ENCODE measurements around the gene MAMLD1.

The MAMLD1 gene

DNA sequence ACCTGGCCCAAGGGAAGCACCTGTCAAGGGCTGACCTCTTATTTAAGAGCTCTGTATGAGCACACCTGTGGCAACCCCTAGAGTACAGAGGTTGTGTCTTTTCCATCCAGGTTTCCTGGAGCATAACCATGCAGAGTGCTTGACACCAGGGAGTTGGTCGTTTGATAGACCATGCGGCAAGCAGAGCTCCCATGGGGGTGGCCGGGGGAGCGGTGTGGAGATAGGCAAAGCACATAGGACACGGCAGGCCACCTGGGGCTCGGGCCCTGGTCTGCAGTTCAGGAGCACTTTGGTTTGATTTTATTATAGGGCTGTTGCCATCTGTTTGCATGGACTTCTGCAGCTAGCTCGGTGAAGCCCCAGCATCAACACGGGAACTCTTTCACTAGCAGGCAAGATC, 110.3 kb downstream of the MAMLD1 start:
- Histone ChIP-seq H3K36me3 (ENCODE audit: control insufficient read depth, low read length) (no peaks in the 10 kb centered on the region), H3K9me3 (ENCODE audit: control insufficient read depth, insufficient read depth, low read length) (no peaks in the 10 kb centered on the region), H3F3A (ENCODE audit: control insufficient read depth, insufficient read depth) (no peaks in the 10 kb centered on the region), H3K27me3 (ENCODE audit: control insufficient read depth, low read length) (peaks cover 4% of the 10 kb centered on the region; the same call in 1 of the 2 replicates), H3K27ac (ENCODE audit: low read depth, low read length) (no peak overlapping the region), H3K4me2 (ENCODE audit: low read length) (no peak overlapping the region), H3K4me3 (ENCODE audit: low read length) (no peak overlapping the region), H3K79me2 (ENCODE audit: control insufficient read depth, low read length) (no peaks in the 10 kb centered on the region), H3K9me2 (replicated peaks; ENCODE audit: control insufficient read depth, low read length) (no peaks in the 10 kb centered on the region), H4K20me1 (ENCODE audit: control insufficient read depth, insufficient read depth, low read depth, low read length) (no peaks in the 10 kb centered on the region), H3K4me1 (ENCODE audit: control insufficient read depth, low read length) (no peaks in the 10 kb centered on the region)
- TF ChIP-seq EZH2phosphoT487 (IDR thresholded peaks at IDR 0.05; ENCODE audit: borderline replicate concordance, low read length) (no peak), CTCF (IDR thresholded peaks at IDR 0.05; ENCODE audit: low read depth, low read length, poor library complexity, severe bottlenecking) (no peak)

DNA sequence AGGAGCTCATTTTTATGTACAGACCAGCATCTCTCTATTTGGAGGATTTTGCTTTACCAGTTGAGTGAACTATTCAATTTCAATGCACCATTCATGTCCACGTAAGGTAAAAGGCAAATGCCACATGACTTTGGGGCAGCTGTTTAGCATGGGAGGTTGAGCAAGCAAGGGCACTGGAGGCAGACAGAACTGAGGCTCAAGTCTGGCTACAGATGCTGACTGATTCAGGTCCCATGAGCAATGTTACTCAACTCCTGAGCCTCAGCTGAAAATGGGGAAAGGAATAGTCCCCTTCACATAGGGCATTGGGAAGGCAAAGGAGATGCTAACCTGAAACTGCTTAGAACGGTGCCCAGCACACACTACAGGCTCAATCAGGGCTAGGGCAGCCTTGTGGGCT, 112.3 kb downstream of the MAMLD1 start:
- no peak overlapping the region for H3K4me3 ChIP-seq (ENCODE audit: low read length)
- no peaks in the 10 kb centered on the region for H4K20me1 ChIP-seq (ENCODE audit: control insufficient read depth, insufficient read depth, low read depth, low read length)
- H3K79me2 ChIP-seq (ENCODE audit: control insufficient read depth, low read length): no peaks in the 10 kb centered on the region
- no peaks in the 10 kb centered on the region for H3K9me2 ChIP-seq (replicated peaks; ENCODE audit: control insufficient read depth, low read length)
- peaks cover 15% of the 10 kb centered on the region for H3K27me3 ChIP-seq (ENCODE audit: control insufficient read depth, low read length)
- no peak overlapping the region for H3K27ac ChIP-seq (ENCODE audit: low read depth, low read length)
- no peaks in the 10 kb centered on the region for H3F3A ChIP-seq (ENCODE audit: control insufficient read depth, insufficient read depth)
- no peaks in the 10 kb centered on the region for H3K4me1 ChIP-seq (ENCODE audit: control insufficient read depth, low read length)
- H3K9me3 ChIP-seq (ENCODE audit: control insufficient read depth, insufficient read depth, low read length): no peaks in the 10 kb centered on the region
- H3K4me2 ChIP-seq (ENCODE audit: low read length): no peak overlapping the region
- no peaks in the 10 kb centered on the region for H3K36me3 ChIP-seq (ENCODE audit: control insufficient read depth, low read length)
- no peak for TF ChIP-seq CTCF (IDR thresholded peaks at IDR 0.05; ENCODE audit: low read depth, low read length, poor library complexity, severe bottlenecking)
- no peak for TF ChIP-seq EZH2phosphoT487 (IDR thresholded peaks at IDR 0.05; ENCODE audit: borderline replicate concordance, low read length)

GRCh38 chrX:150476164-150476699, 113.1 kb downstream of the MAMLD1 start:
- Histone ChIP-seq H3K27me3 (ENCODE audit: control insufficient read depth, low read length) (peaks cover 15% of the 10 kb centered on the region), H3K4me3 (ENCODE audit: low read length) (no peak overlapping the region), H4K20me1 (ENCODE audit: control insufficient read depth, insufficient read depth, low read depth, low read length) (no peaks in the 10 kb centered on the region), H3K36me3 (ENCODE audit: control insufficient read depth, low read length) (no peaks in the 10 kb centered on the region), H3K9me2 (replicated peaks; ENCODE audit: control insufficient read depth, low read length) (no peaks in the 10 kb centered on the region), H3K27ac (ENCODE audit: low read depth, low read length) (no peak overlapping the region), H3K4me1 (ENCODE audit: control insufficient read depth, low read length) (no peaks in the 10 kb centered on the region), H3K79me2 (ENCODE audit: control insufficient read depth, low read length) (no peaks in the 10 kb centered on the region), H3F3A (ENCODE audit: control insufficient read depth, insufficient read depth) (no peaks in the 10 kb centered on the region), H3K4me2 (ENCODE audit: low read length) (no peak overlapping the region), H3K9me3 (ENCODE audit: control insufficient read depth, insufficient read depth, low read length) (no peaks in the 10 kb centered on the region)
- TF ChIP-seq EZH2phosphoT487 (IDR thresholded peaks at IDR 0.05; ENCODE audit: borderline replicate concordance, low read length): no peak

- no peaks in the 10 kb centered on the region for H3K9me3 ChIP-seq (ENCODE audit: control insufficient read depth, insufficient read depth, low read length)
- TF ChIP-seq CTCF (IDR thresholded peaks at IDR 0.05; ENCODE audit: low read depth, low read length, poor library complexity, severe bottlenecking): no peak
- no peak for TF ChIP-seq EZH2phosphoT487 (IDR thresholded peaks at IDR 0.05; ENCODE audit: borderline replicate concordance, low read length)
- no peaks in the 10 kb centered on the region for H3F3A ChIP-seq (ENCODE audit: control insufficient read depth, insufficient read depth)
Observed at GRCh38 chrX:150477371-150477770, 114.3 kb downstream of the MAMLD1 start.

More at GRCh38 chrX:150477371-150477770, 114.3 kb downstream of the MAMLD1 start:
- Histone ChIP-seq H3K4me1 (ENCODE audit: control insufficient read depth, low read length) (no peaks in the 10 kb centered on the region), H3K27ac (ENCODE audit: low read depth, low read length) (no peak overlapping the region), H4K20me1 (ENCODE audit: control insufficient read depth, insufficient read depth, low read depth, low read length) (no peaks in the 10 kb centered on the region), H3K4me2 (ENCODE audit: low read length) (no peak overlapping the region), H3K27me3 (ENCODE audit: control insufficient read depth, low read length) (peaks cover 15% of the 10 kb centered on the region), H3K36me3 (ENCODE audit: control insufficient read depth, low read length) (no peaks in the 10 kb centered on the region), H3K9me2 (replicated peaks; ENCODE audit: control insufficient read depth, low read length) (no peaks in the 10 kb centered on the region), H3K79me2 (ENCODE audit: control insufficient read depth, low read length) (no peaks in the 10 kb centered on the region), H3K4me3 (ENCODE audit: low read length) (no peak overlapping the region)
